Stimulated activated CD4-positive, alpha-beta T cell treated with anti-CD3 and anti-CD28 coated beads, Interleukin-15, amount 100 ng/mL, for 48 hours (primary cell): ENCODE measurements around the gene DHX30.

ENCODE experiments used
- DNase-seq, 2 donors: peaks; one replicate each; pipeline ENCODE4 v3.0.0-alpha.2; 2020; ENCODE audit warnings: low read depth in 2 of 2

Gene DHX30

DNA sequence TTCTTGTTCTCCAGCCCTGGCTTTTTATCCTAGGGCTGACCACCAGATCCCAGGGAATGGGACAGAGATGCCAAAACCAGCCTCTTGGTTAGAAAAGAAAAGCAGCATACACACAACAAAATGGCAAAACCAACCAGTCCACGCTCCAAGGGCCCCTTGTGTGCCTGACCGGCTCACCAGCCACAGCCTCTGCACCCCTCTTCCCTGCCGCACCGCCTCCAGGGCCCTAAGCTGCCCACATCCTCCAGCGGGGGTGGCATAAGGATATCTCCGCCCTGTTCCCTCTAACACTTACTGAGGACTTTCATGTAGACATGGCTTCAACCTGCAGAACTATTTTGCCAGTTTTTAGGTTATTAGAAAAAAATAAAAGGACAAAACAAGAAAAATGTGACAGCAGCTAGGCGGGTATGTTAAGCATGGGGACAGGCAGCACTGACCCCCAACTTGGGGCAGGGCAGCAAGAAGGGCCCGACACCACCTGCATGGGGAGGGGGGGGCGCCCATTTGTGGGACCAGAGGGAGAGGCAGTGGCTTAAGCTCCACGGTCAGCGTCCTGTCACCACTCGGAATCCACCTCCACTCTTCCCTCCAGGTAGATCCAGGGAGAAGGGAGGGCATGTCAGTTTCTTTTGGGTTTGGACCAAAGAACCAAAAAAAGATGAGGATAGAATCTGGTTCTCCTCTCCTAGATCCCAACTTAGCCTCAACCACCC is 49.1 kb downstream of the DHX30 start:
- DNase-seq, result no peak

DNA sequence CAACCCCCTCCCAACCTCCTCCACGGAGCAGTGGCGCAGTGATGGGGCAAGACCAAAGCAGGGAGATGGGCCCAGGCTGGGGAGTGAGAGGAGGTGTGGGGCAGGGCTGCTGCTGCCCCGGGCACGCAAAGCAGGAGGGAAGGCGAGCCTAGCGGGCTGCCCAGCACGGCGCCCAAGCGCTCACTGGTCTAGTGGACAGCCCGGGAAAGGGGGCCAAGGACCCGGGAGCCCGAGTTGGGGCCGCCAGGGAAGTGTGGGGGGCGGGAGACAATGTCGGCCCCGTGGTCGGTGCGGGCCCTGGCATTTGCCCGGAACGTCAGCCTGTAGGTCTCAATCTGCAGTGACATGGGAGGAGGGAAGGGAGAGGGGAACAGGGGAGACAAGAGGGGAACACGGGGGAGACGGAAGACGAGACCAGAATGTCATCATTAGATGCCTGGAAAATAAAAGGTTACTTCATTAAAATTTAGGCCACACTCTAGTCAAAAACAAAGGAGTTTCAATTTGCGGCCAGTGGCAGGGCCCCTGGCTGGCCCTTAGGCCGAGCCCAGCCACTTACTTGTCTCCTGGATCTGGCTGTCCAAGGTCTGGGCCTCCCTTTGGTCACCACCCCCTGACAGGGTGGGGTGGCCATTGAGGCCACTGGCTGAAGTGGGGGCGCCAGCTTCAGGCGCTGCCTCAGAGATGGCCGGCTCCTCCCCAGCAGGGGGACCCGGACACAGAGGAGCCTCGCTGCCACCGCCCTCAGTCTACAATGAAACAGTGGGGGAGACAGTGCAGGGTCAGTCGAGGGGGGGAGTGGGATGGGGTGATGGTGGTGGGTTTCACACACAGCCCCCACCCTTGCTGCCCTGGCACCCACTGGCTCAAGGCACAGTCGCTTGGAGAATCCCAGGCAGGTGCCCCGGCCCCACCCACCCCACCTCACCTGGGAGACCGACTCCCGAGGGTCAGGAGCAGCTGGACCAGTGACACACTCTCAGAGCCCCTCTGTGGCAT is 50.0 kb downstream of the DHX30 start:
- DNase-seq, result no peak

DNA sequence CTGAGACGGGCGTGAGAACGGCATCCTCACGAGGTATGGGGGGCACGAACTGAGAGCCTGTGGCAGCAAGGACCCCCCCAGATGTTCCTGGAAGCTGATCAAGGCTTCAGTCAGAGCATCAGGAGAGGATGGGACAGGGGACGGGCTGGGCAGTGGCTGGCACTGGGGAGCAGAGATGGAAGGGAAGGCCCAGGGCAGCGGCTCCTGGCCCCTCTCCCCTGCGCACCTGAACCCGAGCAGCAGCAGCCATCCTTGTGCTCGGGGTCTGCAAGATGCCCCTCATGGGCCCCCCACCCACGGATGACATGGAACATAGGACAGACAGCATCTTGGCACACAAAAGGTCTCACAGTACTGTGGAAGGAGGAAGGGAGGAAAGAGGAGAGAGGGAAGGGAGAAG is 51.3 kb downstream of the DHX30 start:
- no peak for DNase-seq

DNA sequence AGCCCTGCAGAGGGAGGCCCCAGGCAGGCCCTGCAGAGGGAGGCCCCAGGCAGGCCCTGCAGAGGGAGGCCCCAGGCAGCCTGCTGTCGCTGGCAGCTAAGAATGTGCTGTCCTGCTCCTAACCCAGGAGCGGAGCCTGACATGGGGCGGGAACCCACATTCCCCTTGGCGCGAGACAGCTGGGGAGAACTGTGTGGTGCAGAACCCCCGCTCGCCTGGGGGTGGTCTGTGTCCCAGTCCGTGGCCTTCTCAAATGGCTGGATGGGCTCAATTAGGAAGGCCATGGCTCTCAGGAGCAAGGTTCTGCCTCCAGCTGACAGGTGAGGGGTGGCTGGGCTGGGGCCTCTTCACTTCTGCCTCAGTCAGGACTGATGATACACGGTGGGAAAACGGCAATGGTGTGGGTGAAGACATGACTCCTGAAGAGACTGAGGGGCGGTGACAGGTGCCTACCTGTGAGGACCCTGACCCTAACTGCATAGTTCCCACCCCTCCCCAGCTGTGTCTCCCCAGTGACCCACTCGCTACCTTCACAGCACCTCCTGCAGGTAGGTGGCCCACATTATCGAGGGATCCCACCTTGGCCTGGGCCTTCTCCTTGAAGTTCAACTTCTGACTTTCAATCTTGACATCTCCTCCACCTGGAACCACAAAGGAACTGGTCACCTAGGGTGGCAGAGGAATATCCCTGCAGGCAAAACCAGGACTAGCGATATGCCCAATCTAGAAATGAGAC is 52.0 kb downstream of the DHX30 start:
- DNase-seq, result no peak

DNA sequence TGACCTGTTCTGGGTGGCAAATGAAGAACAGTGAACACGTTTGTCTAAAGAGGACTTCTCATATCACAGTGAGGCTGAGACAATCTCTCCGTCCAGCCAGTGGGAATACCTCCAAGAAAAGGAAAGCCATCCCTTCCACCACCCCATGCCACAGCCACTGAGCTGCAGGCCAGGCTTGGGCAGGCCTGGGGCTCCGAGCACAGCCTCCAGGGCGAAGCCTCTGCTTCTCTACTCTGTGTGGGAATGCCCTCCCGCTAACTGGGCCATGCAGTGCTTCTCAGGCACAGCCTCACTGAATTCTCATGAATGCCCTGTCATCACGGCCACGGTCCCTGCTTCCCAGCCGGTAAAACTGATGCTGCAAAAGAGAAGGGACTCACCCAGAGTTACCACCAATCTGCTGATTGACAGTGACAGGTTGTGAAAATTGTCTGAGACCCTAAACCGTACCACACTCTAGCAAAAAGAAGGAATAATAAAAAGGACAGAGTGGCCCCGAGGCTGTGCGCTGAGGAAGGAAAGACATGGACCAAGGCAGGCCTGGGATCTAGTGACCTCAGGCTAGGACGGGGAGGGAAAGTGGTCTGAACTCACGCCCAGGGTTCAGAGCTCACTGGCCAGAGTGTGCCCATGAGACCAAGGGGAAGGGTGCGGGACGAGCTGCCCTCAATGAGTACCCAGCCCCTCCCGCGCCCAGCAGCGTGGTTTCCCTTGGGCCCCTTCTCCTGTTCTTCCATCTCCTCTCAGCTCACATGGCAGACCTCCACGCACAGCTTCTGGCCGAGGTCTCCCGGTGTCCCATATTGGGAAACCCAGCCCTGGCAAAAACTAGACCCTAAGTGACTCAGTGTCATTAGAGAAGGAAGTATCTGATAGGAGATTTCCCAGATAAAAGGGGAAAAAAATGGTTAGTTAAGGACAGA is 52.8 kb downstream of the DHX30 start:
- no peak for DNase-seq

DNA sequence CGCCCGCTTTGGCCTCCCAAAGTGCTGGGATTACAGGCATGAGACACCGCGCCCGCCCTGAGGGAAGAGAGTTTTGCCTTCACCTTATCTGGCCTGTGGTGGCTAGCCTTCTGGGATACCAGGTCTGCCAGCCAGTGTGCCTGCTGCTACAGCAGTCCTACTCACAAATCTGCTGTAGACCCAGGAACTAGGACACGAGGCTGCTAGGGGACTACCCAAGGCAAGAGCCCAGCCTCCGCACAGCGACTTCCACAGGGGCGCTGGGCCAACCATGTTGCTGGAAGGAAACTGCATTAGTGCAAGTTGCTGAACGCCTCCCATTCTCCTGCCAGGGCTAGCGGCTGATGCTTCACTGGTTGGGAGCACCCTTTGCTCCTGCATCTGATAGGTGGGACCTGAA is 53.7 kb downstream of the DHX30 start:
- DNase-seq, result no peak

DNA sequence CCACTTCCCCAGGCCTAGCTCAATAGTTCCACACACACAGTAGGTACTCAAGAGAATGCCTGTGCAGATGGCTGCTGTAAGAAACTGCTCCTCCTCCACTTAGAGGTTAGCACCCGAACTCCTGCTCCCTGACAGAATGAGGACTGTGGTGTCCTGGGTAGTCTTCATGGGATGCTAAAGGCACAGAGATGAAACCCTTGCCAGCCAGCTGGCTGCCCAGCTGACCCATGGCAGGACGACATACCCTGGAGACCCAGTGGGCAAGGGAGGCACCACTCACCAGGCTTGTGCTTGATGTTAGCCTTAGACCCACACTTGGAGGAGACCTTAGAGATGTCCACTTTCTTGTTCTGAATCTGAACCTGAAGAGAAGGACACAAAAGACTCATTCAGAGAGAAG is 54.2 kb downstream of the DHX30 start:
- DNase-seq, result no peak

DNA sequence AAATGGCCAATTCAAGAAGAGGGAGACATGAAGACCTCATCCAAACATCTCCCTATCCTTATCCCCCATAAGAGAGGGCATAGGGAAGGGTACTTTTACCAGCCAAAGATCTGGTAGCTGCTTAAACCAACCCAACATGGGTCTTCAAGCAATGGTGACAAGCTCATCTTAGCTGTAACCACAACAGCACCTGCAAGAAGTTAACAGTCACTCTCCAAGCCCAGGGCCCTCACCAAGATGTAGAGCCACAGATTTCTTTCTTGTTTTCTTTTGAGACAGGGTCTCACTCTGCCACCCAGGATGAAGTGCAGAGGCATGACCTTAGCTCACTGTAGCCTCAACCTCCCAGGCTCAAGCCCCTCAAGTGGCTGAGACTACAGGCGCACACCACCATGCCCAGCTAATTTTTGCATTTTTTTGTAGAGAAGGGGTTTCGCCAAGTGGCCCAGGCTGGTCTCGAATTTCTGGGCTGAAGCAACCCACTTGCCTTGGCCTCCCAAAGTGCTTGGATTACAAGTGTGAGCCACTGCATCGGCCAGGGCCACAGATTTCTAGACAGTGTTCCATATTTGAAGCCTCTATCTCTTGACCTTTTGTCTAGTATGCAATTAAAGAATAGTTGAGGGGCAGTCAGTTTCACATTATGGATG is 57.1 kb downstream of the DHX30 start:
- no peak for DNase-seq

DNA sequence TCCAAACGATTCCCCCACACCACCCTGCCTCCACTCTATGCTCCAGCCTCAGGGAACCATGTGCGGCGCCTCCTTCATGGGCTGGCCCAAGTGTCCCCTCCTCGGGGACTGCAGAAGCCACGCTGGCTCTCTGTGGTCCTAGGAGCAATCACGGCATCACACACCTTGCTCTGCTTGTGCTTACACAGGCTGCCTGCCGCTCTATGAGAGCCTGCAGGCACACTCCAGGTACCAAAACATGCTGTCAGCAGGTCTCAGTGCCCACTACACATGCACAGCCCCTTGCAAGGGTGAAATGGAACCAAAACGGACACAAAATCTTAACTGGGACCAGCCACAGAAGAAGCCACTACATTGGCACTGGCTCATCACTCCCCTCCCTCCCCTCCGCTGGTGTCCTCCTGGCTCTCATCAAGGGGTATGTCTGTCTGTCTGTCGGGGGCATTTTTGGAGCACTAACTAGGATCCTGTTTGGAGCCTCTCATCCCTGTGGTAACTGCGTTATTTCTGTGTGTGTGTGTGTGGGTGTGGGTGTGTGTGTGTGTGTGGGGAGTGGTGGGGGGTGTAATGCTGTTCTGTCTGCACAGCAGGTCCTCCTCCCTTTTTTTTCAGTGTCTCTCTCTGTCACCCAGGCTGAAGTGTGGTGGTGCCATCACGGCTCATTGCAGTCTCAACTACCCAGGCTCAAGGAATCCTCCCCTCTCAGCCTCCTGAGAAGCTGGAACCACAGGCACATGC is 60.6 kb downstream of the DHX30 start:
- no peak for DNase-seq

DNA sequence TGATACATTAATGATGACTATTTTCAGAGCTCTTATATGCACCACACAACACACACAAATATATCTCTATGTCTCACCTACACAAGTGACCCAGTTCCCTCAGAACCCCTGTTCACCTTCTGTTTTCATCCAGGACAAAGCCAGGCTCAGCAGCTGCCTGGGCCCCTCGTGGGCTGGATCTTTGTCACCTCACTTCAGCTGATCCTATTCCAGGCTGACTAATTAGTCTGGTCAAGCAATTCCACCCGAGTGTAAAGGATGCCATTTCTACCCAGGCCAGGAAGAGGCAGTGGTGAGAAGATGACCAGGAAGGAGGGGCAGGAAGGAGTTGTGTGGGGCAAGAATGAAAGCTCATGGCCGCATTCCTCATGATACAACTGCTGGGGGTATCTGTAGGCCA is 62.3 kb downstream of the DHX30 start:
- no peak for DNase-seq

DNA sequence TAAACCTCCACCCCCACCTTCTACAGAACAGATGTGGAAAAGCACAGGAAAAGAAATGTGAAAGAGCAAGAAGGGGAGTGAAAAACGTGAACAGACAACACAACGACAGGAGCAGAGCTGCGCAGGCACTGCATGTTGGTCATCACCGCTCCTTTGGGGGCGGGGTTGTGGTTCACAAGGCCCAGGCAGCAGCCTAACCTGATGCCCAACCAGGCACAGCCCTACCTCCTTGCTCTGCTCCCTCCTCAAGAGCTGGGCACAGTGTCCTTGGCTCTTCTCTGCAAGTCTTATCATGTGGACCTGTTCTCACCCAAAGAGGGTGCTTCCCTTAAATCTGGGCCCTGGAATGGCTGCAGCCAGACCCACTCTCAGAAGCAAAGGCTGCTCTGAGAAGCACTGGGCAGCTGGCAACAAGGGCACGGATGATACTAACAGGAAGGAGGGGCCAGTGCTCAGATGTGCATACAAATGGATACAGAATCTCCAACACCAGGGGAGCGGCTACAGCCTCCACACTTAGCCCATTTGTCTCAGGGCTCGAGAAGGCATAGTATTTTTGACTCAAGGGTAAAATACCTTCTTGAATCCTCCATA is 64.6 kb downstream of the DHX30 start:
- DNase-seq, result no peak

DNA sequence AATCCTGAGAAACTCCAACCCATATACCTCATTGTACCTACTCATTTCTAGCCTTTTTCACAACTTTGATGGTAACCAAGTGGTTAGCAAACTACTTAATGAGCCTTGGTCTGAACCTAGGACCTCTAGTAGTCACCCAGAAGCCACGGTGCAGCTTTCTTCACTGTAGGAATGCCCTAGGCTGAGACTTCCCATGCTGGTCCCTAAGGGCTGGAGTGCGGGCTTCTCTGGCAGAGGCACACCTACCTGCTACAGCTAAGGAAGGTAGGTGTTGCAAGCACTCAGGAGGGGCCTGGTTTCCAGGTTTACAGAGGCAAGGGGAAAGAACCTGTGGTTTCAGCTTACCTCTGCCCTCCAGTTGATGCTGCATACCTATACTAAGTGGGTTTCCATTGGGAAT is 65.4 kb downstream of the DHX30 start:
- DNase-seq, result no peak

DNA sequence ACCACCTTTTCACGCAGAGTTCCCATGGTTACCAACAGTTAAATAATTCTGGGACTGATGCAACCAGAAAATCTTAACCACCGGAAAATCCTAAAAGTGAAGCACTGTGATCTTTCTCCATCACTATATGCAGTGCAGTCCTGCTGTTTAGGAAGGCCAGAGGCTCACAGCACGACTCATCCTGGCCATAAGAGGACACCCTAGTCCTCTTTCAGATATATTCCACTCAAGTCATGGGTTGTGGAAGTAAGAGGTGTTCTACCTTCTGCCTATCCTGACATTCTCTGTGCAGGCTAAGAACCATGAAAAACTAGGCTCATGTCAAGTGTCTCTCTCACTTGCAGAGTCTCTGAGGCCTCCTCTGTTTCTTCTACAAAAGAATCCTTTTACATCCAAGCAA is 67.2 kb downstream of the DHX30 start:
- DNase-seq, result no peak

DNA sequence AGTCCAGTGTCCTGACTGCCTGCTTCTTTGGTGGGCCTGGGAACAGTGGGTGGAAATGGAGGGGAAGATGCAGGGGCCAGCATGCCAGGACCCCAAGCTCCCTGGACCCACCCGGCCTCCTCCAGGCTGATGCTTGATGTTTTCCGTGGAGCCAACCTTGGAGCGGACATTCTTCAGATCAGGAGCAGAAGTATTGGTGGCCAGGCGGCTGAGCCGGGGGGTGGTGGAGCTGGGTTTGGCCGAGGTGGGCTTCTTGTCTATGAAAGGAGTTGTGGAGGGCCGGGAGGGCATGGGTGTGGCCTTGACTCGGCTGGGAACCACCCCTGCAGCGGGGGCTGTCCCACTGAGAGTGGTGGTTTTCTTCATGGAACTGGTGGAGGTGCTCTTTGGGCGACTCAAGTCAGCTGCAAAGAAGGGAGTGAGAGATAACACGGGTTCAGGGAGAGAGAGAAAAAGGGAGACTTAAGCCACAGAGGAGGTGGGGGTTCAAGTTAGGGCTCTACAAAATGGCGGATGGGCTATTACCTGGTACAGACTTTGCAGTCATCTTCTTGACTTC is 67.8 kb downstream of the DHX30 start:
- no peak for DNase-seq

DNA sequence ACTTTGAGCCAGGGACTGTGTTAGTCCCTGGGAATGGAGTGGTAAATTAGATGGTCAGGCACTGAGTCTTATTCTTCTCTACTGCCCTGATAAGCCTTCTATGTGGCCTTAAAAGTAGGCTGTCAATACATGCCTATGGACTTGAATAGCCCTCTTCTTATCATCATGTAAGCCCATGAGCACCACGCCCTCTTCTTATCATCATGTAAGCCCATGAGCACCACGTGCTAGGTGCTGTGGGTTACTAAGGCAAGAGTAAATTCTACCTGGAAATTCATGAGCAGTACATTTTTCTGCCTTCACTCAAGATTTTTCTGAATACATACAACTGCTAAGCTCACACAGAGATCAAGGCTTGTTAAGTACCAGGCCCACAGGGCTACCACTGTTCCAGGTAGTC is 68.5 kb downstream of the DHX30 start:
- DNase-seq, result no peak

DNA sequence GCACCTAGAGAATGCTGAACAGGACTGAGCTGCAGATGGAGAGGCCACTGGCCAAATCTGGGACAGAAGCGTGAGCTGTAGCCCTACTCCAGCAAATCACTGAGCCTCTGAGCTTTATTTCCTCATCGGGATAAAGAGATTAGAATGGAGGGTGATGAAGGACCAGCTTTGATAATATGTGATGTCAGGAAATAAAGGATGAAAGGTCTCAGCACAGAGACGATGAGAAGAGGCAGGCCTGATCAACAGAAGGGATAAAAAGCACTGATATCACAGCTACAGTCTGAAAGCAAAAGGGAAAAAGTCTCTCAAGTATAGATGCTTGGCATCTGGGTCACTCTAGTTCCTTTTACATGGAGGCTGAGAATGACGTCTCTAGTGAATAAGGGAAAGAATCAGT is 70.0 kb downstream of the DHX30 start:
- DNase-seq, result no peak

DNA sequence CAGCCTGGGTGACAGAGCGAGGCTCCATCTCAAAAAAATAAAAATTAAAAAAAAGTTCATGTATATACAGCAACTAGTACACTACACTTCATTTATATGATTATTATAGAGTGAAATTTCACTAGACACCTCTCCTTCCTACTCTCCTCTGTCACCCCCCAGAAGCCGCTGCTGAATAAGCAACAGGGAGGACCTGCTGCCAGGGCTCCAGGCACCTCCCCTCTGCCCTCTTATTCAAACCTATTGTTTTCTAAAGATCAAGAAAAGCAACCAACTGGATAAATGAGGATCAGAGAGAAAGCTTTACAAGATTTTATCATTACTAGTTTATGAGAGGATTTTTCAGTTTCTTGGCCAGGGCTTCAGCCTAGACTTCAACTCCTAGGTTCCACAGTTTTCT is 71.5 kb downstream of the DHX30 start:
- DNase-seq, result no peak

DNA sequence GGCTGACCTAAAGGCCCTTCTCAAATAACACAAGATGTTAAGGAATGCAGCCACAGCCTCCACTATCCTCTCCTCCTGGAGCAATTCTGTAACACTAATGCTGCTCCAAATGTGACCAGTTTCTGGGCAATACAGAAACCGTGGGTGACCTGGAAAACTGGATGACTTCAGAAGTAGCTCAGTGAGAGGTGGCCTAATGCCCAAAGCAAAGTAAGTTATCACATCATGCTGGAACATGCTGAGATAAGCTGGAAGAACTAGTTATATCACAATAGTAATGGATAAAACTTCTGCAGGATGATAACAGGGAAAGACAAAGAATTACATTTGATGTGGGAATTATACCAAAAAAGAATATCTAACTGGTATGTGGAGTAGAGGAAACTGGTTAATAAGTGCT is 72.0 kb downstream of the DHX30 start:
- no peak for DNase-seq

DNA sequence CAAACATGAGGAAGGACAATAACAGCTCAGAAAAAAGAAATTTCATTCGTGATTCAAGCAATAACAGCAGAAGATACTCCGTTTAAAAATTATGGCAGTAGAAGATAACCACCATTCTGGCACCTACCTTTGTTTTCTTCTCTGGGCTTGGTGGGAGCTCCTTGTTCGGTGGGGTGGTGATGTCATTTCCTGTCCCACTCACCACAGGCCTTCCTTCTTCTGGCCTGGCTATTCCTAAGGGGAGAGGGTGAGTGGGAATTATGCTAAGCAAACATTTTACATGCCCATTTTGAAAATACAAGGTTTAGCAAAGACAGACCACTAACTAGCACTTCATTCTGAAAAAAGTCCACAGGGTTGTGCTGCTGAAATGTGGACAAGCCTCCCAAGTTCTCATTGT is 74.4 kb downstream of the DHX30 start:
- no peak for DNase-seq
